ENCODE measurements around the gene ARHGAP29.
"Not testable (repeated sequence)": the region's sequence is repeated elsewhere in the genome, so short reads cannot be mapped to it uniquely, and the experiment has no call there.

ARHGAP29 gene

GRCh38 chr1:94169126-94169525 lies 68.3 kb downstream of the ARHGAP29 start:
- DNase-seq = no peak

GRCh38 chr1:94165843-94166242 lies 71.5 kb downstream of the ARHGAP29 start:
- DNase-seq = no peak

DNA sequence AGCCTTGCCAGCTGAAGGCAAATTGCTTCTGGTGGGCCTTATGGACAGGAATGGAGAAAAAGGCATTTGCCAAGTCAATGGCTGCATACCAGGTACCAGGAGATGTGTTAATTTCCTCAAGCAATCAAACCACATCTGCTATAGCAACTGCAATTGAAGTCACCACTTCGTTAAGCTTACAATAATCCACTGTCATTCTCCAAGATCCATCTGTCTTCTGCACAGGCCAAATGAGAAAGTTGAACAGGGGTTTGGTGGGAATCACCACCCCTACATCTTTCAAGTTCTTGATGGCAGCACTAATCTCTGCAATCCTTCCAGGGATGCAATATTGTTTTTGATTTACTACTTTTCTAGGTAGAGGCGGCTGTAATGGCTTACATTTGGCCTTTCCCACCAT lies 72.5 kb downstream of the ARHGAP29 start:
- not testable (repeated sequence) for DNase-seq

DNA sequence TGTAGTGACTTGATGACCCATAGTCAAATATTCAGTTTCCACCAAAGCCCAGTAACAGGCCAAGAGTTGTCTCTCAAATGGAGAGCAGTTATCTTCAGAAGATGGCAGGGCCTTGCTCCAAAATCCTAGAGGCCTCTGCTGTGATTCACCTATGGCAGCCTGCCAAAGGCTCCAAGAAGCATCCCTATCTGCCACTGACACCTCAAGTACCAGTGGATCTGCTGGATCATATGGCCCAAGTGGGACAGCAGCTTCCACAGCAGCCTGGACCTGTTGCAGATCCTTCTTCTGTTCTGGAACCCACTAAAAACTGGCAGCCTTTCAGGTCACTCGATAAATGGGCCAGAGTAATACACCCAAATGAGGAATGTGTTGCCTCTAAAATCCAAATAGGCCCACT lies 73.3 kb downstream of the ARHGAP29 start:
- not testable (repeated sequence) for DNase-seq

DNA sequence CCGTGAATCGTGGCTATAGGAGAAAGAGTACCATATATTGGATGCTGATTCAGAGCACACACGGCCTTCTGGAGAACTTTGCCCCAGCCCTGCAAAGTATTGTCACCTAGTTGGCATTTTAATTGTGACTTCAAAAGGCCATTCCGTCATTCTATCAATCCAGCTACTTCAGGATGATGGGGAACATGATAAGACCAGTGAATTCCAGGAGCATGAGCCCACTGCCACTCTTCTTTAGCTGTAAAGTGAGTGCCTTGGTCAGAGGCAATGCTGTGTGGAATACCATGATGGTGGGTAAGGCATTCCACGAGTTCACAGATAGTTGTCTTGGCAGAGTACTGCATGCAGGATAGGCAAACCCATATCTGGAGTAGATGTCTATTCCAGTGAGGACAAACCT lies 74.1 kb downstream of the ARHGAP29 start:
- DNase-seq = not testable (repeated sequence)

DNA sequence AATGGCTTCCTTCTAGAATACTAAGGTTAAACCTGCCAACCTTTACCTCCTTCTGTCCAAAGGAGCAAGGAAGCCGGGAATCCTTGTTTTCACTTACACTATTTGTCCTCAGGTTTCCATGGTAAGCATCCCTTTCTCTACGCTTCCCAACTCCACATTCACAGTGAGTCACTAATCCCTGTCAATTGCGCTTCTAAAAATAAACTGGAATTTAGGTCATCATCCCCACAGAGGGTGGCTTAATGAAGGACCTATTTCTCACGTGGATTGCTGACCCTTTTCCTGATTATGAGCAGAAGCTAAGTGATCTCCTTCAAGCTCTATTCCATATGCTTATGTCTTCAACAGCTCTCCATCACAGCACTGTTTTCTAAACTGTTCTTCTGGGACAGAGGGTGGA lies 76.6 kb downstream of the ARHGAP29 start:
- no peak for DNase-seq

DNA sequence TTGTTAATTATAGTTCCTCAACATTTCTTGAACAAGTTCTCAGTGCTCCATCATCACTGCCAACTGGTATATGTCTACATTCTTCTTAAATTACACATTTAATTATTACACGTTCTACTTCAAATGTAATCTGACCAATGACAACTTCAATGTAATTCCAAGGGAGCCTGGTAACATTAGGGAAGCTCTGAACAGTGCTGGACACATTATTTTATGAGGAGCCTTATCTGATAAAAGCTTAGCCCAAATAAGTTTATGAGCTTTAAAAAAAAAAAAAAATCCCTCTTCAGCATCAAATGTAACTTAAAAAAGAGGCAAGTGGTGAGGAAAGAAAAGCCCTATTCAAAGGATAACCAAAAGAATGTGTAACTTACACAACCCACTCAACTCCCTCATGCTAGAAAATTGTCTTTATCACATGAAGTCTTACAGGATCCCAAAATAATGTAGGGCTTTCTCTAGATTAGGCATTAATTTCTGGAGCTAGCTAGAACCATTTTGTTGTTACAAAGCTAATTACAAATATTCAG lies 81.2 kb downstream of the ARHGAP29 start:
- DNase-seq = no peak

DNA sequence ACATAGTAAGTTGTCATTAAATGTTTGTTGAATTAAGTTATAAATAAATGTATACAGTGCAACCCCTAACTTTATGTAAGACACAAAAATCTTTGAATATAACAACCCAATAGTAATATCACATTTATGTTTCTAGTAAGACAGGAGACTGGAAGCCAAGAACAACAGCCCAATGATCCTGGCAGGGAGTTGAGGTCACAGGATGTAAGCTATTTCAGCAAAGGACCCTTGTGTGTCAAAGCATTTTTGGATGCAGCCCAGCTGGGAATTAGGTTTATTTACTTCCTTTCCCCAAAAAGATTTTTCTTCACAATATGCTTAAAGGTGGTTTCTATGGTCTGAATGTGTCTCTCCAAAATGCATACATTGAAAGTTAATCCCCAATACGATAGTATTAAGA lies 82.4 kb downstream of the ARHGAP29 start:
- no peak for DNase-seq

DNA sequence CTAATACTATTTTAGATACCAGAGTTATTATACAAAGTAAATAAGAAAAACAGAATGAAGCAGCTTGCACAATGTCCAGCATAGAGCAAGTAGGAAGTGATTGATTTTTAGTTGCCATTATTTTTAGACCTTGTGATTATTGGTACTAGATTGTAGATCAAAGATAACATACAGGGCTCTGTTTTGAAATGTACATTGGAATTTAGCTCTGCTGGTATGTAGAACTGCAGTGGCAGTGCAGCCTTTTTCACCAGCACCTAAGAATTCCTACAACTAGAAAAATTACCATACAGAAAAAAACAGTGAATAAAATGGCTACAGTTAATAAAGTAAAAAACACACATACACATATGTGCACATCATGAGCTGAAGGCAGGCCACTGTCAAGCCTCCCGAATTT lies 84.3 kb downstream of the ARHGAP29 start:
- DNase-seq = no peak

DNA sequence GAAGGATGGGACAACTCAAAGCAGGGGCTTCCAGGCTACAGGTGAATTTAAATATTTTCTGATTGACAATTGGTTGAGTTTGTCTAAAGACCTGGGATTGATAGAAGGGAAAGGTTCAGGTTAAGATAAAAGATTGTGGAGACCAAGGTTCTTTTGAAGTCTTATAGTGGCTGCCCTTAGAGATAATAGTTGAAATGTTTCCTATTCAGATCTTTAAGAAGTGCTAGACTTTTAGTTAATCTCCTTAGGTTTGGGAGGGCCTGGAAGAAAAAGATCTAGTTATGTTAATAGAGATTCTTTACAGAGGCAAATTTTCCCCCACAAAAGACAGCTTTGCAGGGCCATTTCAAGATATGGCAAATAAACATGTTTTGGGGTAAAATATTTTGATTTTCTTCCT lies 88.2 kb downstream of the ARHGAP29 start:
- not testable (repeated sequence) for DNase-seq

DNA sequence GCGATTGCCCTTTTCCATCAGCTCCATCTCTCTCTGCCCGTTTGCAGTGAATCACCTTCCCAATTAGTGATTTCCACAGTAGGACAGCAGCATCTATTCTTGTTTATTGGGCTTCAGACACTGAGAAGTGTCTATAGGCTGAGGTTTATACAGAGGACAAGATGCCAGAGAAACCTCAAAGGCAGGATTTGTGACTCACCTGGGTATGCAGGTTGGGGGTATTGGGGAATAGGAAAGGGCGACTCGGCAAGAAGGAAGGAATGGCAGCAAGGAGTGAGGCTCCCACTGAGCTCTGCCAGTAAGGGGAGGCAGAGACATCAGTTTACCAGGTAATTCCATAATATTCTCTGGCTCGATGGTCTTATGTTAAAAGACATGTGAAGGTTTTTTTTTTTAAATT lies 91.1 kb downstream of the ARHGAP29 start:
- no peak for DNase-seq

DNA sequence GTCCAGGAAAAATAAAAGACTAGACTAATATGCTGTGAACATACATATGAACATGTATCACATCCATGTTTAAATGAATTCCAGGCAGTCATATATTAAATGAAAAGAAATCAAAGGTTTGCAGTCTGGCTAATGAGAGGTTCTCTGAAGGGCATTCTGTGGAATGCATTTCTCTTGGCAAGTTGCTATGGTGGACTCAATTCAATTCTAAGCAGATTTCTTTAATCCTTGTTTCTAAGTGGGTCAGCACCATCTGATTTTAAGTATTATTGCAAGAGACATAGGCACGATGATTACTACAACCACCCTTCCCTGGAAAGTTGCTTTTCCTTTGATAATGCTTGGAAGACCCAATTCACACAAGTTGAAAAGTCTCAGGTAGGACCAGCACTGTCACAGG lies 92.5 kb downstream of the ARHGAP29 start:
- no peak for DNase-seq

- DNase-seq = no peak
Observed at GRCh38 chr1:94143809-94144176, 93.6 kb downstream of the ARHGAP29 start.

GRCh38 chr1:94143173-94143808 lies 94.1 kb downstream of the ARHGAP29 start:
- no peak for DNase-seq

DNA sequence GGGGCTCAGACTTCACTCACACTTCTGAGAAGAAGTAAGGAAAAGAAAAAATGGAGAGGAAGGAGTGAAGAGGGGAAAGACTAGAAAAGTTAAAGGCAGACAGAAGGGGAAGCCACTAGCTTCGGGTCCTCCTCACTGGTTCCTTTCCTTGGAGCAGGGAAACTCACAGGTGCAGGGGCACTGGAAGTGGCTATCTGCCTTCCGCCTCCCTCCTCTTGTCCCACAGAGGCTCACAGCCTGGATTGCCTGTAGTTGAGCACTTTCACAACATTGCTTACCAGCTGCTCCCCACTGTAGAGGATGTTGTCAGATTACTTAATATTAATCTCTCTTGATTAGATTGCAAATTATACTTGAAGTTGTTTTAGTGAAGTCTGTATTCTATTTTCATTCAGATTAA lies 94.8 kb downstream of the ARHGAP29 start:
- no peak for DNase-seq

- no peak for DNase-seq
Observed at GRCh38 chr1:94142022-94142421, 95.4 kb downstream of the ARHGAP29 start.

DNA sequence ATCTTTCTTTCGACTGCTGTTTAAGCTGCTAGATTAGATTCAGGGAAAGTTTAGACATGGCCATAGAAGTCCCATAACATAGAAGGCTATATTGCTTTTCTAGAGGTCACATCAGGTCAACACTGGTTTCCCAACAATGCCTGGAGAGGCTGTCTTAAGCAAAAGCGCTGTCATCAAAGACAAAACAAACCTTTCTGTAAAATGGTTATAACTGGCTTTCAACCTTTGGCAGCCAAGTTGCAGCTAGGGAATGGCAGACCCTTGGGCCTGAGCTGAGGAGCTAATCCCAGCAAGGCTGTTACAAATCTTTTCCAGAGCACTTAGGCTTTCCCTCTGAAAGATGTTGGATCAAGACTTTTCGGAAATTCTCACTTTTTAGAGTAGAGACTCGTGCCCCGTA lies 105.3 kb downstream of the ARHGAP29 start:
- no peak for DNase-seq

DNA sequence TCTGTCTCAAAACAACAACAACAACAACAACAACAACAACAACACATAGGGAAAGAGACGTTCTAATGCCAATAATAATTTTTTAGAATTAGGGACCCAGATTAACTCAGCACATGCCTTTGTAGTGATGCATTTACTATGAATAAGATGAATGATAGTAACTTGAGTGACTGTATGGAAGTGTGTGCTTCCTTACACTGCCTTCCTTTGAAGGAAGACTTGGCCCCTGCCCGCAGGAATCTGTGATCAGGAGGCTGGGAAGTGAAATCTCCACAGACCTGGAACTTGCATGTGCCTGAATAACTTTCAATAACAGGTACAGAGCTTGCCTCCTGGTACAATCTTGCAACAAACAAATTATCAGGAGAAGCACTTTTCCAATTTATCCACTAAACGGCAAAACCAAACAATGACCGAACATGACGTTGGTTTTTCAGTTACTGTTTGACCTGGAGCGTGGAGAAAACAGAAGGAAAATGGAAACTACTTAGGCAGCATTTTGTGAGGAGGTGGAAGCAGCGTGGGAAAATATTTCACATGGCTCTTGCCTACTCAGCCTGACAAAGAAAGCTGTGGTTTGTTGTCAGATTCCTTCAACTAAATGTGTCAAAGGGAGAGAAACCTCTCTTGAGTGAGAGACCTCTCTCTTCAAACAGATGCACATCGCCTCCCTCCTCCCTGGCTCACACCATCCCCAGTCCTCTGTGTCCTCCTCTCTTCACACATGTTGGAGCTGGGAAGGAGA lies 106.4 kb downstream of the ARHGAP29 start:
- DNase-seq = no peak

GRCh38 chr1:94126651-94127050 lies 110.7 kb downstream of the ARHGAP29 start:
- DNase-seq = no peak

GRCh38 chr1:94125551-94126514 lies 111.6 kb downstream of the ARHGAP29 start:
- DNase-seq = no peak

- no peak for DNase-seq
Observed at GRCh38 chr1:94124538-94124937, 112.8 kb downstream of the ARHGAP29 start.

- no peak for DNase-seq
Observed at GRCh38 chr1:94122201-94122970, 115.0 kb downstream of the ARHGAP29 start.
